ENCODE data around the gene SIPA1. TPM values are rescaled to one million over a fixed set of nuclear protein-coding genes. Genes with fewer than 3 reads are reported as not detected.

SIPA1 gene
- total RNA-seq, 2 experiments from 2014 or later = 146 to 150 TPM

- no peaks in the 10 kb centered on the region for H3K27me3 Mint-ChIP-seq (ENCODE audit: low read depth)
- H3K9me3 Mint-ChIP-seq = no peaks in the 10 kb centered on the region
- peak overlapping the region; percentile 95 for H3K4me3 Mint-ChIP-seq
- peak overlapping the region; percentile 59 for H3K27ac Mint-ChIP-seq
- peaks cover 15% of the 10 kb centered on the region for H3K36me3 Mint-ChIP-seq (ENCODE audit: low read depth)
- H3K4me1 Mint-ChIP-seq (ENCODE audit: low read depth) = peaks cover 42% of the 10 kb centered on the region
- CTCF ChIA-PET = interaction anchor here (1.0 to 1.8 kb wide), 3 partner anchors 18 to 71 kb away, joined by 3 to 13 read pairs (median 9); no protein-coding TSS in a partner anchor
- no peak for DNase-seq
- intact Hi-C loops (cut with micrococcal nuclease) = no loop called here
Observed at GRCh38 chr11:65611758-65612603, 25.9 kb upstream of the SIPA1 start.

GRCh38 chr11:65612691-65613090 is 25.2 kb upstream of the SIPA1 start:
- H3K9me3 Mint-ChIP-seq = no peaks in the 10 kb centered on the region
- H3K27ac Mint-ChIP-seq = peak overlapping the region; percentile 5
- H3K4me1 Mint-ChIP-seq (ENCODE audit: low read depth) = peaks cover 49% of the 10 kb centered on the region
- intact Hi-C loops (cut with micrococcal nuclease) = no loop called here
- H3K4me3 Mint-ChIP-seq = peak overlapping the region; percentile 95
- no peak for DNase-seq
- CTCF ChIA-PET = interaction anchor here (0.9 to 1.8 kb wide), 5 partner anchors 19 to 297 kb away, joined by 3 to 13 read pairs (median 3); no protein-coding TSS in a partner anchor
- H3K27me3 Mint-ChIP-seq (ENCODE audit: low read depth) = no peaks in the 10 kb centered on the region
- peaks cover 18% of the 10 kb centered on the region for H3K36me3 Mint-ChIP-seq (ENCODE audit: low read depth)

GRCh38 chr11:65613091-65613928 is 24.6 kb upstream of the SIPA1 start:
- Mint-ChIP-seq H3K36me3 (ENCODE audit: low read depth) (peaks cover 19% of the 10 kb centered on the region), H3K27ac (peak overlapping the region; percentile 72), H3K9me3 (no peaks in the 10 kb centered on the region), H3K4me1 (ENCODE audit: low read depth) (peaks cover 52% of the 10 kb centered on the region), H3K4me3 (peak overlapping the region; percentile 95), H3K27me3 (ENCODE audit: low read depth) (no peaks in the 10 kb centered on the region)
- intact Hi-C loops (cut with micrococcal nuclease) = no loop called here
- CTCF ChIA-PET = interaction anchor here (0.9 to 1.8 kb wide), 6 partner anchors 19 to 298 kb away, joined by 3 to 13 read pairs (median 4); partner anchors contain the start of gene FAM89B
- DNase-seq = peak; percentile 33

- H3K27me3 Mint-ChIP-seq (ENCODE audit: low read depth) = no peaks in the 10 kb centered on the region
- H3K4me3 Mint-ChIP-seq = peak within 1 kb of the TSS; percentile 95
- H3K4me1 Mint-ChIP-seq (ENCODE audit: low read depth) = peaks cover 54% of the 10 kb centered on the region
- intact Hi-C loops (cut with micrococcal nuclease) = loop anchor here (1.0 kb wide), 12 partner anchors 23 to 387 kb away; partner anchors contain the start of genes BANF1, CFL1, EIF1AD and FOSL1
- peaks cover 23% of the 10 kb centered on the region for H3K36me3 Mint-ChIP-seq (ENCODE audit: low read depth)
- CTCF ChIA-PET = interaction anchor here (0.7 to 1.5 kb wide), 10 partner anchors 21 to 201 kb away, joined by 3 to 6 read pairs (median 4); partner anchors contain the start of genes FAM89B and ZNRD2
- peak within 1 kb of the TSS; percentile 98 for H3K27ac Mint-ChIP-seq
- peak; percentile 100 for DNase-seq
- H3K9me3 Mint-ChIP-seq = no peaks in the 10 kb centered on the region
Observed at GRCh38 chr11:65615229-65615949, 22.5 kb upstream of the SIPA1 start, which contains the start of gene PCNX3. PCNX3 (plus strand) TSS chr11:65615776; CDS start chr11:65616312, 536 bp downstream.

GRCh38 chr11:65615950-65616574 is 21.8 kb upstream of the SIPA1 start:
- DNase-seq = peak; percentile 38
- CTCF ChIA-PET = interaction anchor here (0.8 to 1.5 kb wide), 6 partner anchors 9 to 203 kb away, joined by 3 to 4 read pairs (median 3); partner anchors contain the start of gene FAM89B
- Mint-ChIP-seq H3K27ac (peak overlapping the region; percentile 98), H3K36me3 (ENCODE audit: low read depth) (peaks cover 22% of the 10 kb centered on the region), H3K4me1 (ENCODE audit: low read depth) (peaks cover 47% of the 10 kb centered on the region), H3K9me3 (no peaks in the 10 kb centered on the region), H3K4me3 (peak overlapping the region; percentile 95), H3K27me3 (ENCODE audit: low read depth) (no peaks in the 10 kb centered on the region)
- intact Hi-C loops (cut with micrococcal nuclease) = loop anchor here (1.0 kb wide), 12 partner anchors 22 to 386 kb away; partner anchors contain the start of genes BANF1, CFL1, EIF1AD and FOSL1

- intact Hi-C loops (cut with micrococcal nuclease) = no loop called here
- peaks cover 42% of the 10 kb centered on the region for H3K4me1 Mint-ChIP-seq (ENCODE audit: low read depth)
- peak overlapping the region; percentile 89 for H3K4me3 Mint-ChIP-seq
- H3K9me3 Mint-ChIP-seq = no peaks in the 10 kb centered on the region
- H3K36me3 Mint-ChIP-seq (ENCODE audit: low read depth) = peaks cover 25% of the 10 kb centered on the region
- CTCF ChIA-PET = interaction anchor here (0.7 to 1.1 kb wide), 4 partner anchors 9 to 203 kb away, joined by 3 to 4 read pairs (median 3); no protein-coding TSS in a partner anchor
- H3K27me3 Mint-ChIP-seq (ENCODE audit: low read depth) = no peaks in the 10 kb centered on the region
- peak overlapping the region; percentile 87 for H3K27ac Mint-ChIP-seq
- peak; percentile 50 for DNase-seq
Observed at GRCh38 chr11:65616575-65617001, 21.3 kb upstream of the SIPA1 start.

- Mint-ChIP-seq H3K4me3 (peak overlapping the region; percentile 89), H3K27me3 (ENCODE audit: low read depth) (no peaks in the 10 kb centered on the region), H3K27ac (peak overlapping the region; percentile 87), H3K9me3 (no peaks in the 10 kb centered on the region), H3K4me1 (ENCODE audit: low read depth) (peaks cover 37% of the 10 kb centered on the region), H3K36me3 (ENCODE audit: low read depth) (peaks cover 23% of the 10 kb centered on the region)
- no peak for DNase-seq
- intact Hi-C loops (cut with micrococcal nuclease) = no loop called here
- CTCF ChIA-PET = interaction anchor here (0.7 to 1.1 kb wide), 3 partner anchors 8 to 152 kb away, joined by 3 to 4 read pairs (median 3); no protein-coding TSS in a partner anchor
Observed at GRCh38 chr11:65617136-65617850, 20.6 kb upstream of the SIPA1 start.

GRCh38 chr11:65617990-65618751 is 19.7 kb upstream of the SIPA1 start:
- no peak for DNase-seq
- intact Hi-C loops (cut with micrococcal nuclease) = no loop called here
- CTCF ChIA-PET = no interaction called here
- no peak overlapping the region for H3K4me3 Mint-ChIP-seq
- no peaks in the 10 kb centered on the region for H3K9me3 Mint-ChIP-seq
- H3K4me1 Mint-ChIP-seq (ENCODE audit: low read depth) = peaks cover 29% of the 10 kb centered on the region
- no peaks in the 10 kb centered on the region for H3K27me3 Mint-ChIP-seq (ENCODE audit: low read depth)
- peak overlapping the region; percentile 24 for H3K27ac Mint-ChIP-seq
- H3K36me3 Mint-ChIP-seq (ENCODE audit: low read depth) = peaks cover 21% of the 10 kb centered on the region

- intact Hi-C loops (cut with micrococcal nuclease) = no loop called here
- H3K4me3 Mint-ChIP-seq = no peak overlapping the region
- no peak overlapping the region for H3K27ac Mint-ChIP-seq
Observed at GRCh38 chr11:65618763-65619162, 19.1 kb upstream of the SIPA1 start.

GRCh38 chr11:65619281-65619928 is 18.5 kb upstream of the SIPA1 start:
- no peaks in the 10 kb centered on the region for H3K27me3 Mint-ChIP-seq (ENCODE audit: low read depth)
- no peak overlapping the region for H3K27ac Mint-ChIP-seq
- H3K4me3 Mint-ChIP-seq = no peak overlapping the region
- H3K9me3 Mint-ChIP-seq = no peaks in the 10 kb centered on the region
- CTCF ChIA-PET = no interaction called here
- DNase-seq = no peak
- intact Hi-C loops (cut with micrococcal nuclease) = no loop called here
- peaks cover 27% of the 10 kb centered on the region for H3K4me1 Mint-ChIP-seq (ENCODE audit: low read depth)
- peaks cover 25% of the 10 kb centered on the region for H3K36me3 Mint-ChIP-seq (ENCODE audit: low read depth)

More at GRCh38 chr11:65618763-65619162, 19.1 kb upstream of the SIPA1 start:
- H3K27me3 Mint-ChIP-seq (ENCODE audit: low read depth) = no peaks in the 10 kb centered on the region
- no peak for DNase-seq
- H3K9me3 Mint-ChIP-seq = no peaks in the 10 kb centered on the region
- H3K36me3 Mint-ChIP-seq (ENCODE audit: low read depth) = peaks cover 21% of the 10 kb centered on the region
- peaks cover 27% of the 10 kb centered on the region for H3K4me1 Mint-ChIP-seq (ENCODE audit: low read depth)
- CTCF ChIA-PET = no interaction called here
